Glomerular visceral epithelial cell (primary cell): ENCODE results near the gene ZNF236.
A peak's percentile ranks its signal among the peaks of the same experiment; 100 is the strongest.
"Not testable (repeated sequence)": the region's sequence is repeated elsewhere in the genome, so short reads cannot be mapped to it uniquely, and the experiment has no call there.

Experiments
- DNase-seq: peaks from one replicate; pipeline ENCODE4 v3.0.0-alpha.2; 2016; ENCODE audit errors: extremely low spot score

The ZNF236 gene

DNA sequence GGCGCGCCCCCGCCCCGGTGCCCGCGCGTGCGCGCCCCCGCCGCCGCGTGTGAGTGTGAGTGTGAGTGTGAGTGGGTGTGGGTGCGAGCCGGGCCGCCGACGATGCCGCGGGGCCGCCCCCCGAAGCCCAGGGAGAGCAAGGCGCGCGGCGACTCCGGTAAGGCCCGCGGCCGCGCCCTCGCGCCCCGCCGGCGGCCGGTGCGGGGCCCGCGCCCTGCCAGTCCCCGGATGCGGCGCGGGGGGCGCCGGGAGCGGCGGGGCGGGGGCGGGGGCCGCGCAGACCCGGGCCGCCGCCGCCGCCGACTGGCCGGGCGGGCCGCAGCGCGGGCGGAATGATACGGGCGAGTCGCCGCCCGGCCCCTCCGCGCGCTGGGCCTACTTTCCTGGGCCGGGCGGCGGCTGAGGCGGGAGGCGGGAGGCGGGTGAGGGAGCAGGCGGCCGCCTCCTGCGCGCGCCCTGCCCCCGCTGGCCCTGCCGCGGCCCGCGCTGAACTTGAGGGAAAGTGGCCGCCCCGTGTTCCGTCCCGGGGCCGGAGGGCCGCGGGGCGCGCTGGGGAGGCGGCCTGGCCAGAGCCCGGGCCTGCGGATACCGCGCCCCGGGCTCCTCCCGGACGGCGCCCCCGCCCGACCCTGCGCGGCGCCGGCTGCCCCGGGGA lies at the start of gene ZNF236:
ZNF236 (plus strand) TSS at position 52 of the 655 bp plus-strand sequence; CDS start at position 103, 51 bp downstream.
- peak; percentile 82 for DNase-seq

DNA sequence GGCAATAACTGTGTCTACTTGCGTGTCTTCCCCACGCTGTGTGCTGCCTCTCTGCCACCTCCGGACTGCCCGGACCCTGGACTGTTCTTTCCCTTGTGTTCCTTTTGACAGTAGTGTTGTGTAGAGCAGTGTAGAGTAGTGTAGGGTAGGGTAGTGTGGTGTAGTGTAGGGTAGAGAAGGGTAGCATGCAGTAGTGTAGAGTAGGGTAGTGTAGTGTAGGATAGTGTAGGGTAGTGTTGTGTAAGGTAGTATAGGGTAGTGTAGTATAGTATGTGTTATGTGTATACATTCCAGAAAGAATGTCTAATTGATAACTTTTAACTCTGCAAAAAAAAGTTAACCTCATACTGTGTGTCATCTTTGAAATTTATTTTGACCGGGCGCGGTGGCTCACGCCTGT lies 49.7 kb upstream of the ZNF236 start:
- no peak for DNase-seq

DNA sequence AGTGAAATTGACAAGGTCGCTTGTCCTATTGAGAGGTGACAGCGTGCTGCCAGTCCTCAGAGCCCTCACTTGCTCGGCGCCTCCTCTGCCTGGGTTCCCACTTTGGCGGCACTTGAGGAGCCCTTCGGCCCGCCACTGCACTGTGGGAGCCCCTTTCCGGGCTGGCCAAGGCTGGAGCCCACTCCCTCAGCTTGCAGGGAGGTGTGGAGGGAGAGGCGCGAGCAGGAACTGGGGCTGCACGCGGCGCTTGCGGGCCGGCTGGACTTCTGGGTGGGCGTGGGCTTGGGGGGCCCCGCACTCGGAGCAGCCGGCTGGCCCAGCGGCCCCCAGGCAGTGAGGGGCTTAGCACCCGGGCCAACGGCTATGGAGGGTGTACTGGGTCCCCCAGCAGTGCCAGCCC lies 45.3 kb upstream of the ZNF236 start:
- DNase-seq: not testable (repeated sequence)

DNA sequence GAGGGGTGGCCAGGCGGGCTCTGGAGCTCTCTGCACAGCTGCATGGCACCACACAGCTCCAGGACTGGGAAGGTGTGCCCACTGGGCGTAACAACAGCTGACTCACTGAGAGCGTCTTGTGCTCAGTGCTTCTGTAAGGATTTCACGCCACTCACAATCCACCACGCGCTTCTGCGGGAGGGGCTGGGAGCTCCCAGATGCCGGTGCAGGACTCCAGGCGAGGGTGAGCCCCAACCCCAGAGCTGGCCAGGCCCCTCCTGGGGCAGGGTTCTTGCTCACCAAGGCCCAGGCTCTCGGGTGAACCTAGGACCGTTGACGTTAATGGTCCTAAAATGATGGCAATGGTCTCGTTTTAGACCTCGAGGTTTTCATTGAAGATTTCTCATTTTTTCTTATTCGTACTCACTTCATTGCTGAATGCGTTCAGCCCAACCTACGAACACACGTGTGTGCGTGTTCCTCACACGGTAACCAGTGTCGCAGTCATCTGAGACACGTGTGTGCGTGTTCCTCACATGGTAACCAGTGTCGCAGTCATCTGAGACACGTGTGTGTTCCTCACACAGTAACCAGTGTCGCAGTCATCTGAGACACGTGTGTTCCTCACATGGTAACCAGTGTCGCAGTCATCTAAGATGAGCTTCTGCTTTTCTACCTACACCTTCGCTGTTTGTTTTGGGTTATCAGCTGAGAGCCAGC lies 38.4 kb upstream of the ZNF236 start:
- DNase-seq: no peak

DNA sequence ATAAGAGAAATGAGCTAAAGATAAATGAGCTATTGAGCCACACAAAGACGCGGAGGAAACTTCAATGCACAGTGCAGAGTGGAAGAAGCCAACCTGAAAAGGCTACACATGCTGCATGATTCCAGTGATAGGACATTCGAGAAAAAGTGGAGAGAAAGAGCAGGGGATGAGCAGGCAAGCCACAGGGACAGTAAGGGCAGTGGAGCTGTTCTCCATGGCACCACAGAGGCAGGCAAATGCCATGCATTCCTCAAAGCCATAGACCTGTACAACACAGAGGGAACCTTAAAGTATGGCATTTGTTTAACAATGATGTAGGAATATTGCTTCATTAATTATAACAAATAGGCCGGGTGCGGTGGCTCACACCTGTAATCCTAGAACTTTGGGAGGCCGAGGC lies 36.5 kb upstream of the ZNF236 start:
- no peak for DNase-seq

DNA sequence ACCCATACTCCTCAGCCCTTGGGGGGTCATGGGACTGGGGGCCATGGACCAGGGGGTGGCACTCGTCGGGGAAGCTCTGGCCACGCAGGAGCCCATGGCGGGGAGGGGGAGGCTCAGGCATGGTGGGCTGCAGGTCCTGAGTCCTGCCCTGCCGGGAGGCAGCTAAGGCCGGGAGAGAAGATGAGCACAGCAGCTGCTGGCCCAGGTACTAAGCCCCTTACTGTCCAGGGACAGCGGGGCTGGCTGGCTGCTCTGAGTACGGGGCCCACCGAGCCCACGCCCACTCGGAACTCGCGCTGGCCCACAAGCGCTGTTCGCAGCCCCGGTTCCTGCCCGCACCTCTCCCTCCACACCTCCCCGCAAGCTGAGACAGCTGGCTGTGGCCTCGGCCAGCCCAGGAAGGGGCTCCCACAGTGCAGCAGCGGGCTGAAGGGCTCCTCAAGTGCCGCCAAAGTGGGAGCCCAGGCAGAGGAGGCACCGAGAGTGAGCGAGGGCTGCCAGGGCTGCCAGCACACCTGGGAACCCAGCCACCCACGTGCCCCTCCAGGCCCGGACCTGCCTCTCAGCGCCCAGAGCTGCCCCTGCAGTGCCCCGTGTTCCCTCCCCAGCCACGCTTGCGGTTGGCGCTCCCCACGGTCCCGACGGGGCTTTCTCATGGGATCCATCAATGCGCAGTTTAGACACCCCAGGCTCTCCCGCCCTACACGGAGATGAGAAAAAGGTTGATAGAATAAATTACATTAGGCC lies 33.6 kb upstream of the ZNF236 start:
- DNase-seq: no peak

DNA sequence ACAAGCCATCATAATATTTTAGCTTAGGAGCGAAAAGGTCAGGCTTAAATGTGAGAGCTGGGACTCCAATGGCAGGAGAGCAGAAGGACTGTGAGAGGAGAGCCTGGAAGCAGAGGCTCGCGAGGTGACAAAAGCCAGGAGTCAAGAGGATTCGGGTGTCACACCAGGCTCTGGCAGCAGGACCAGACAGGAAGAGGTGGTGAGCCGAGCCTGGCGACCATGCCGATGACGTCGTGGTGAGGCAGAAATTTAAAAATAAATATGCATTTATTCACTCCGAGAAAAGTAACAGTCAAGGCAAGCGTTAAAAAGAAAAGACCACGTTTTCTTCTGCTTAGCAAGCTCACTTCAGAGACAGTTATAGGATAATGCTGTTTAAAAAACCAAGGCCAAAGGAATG lies 31.3 kb upstream of the ZNF236 start:
- no peak for DNase-seq

DNA sequence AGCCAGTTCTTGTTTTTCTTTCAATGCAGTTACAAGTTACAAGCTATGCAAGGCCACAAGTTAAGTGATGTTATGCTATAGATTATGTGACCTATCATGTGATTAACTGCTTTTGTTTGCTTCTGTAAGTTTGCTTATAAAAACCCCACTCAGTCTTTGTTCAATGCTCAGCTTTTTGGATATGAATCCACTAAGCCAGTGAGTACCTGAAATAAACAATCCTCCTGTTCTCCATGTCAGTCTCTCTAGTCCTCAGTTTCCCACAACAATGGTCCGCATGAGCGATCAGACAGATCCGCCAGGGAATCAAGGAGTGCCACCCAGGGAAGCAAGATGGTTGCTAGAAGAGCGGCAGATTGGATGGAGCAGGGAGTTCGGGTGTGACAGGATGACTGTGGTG lies 30.7 kb upstream of the ZNF236 start:
- no peak for DNase-seq

DNA sequence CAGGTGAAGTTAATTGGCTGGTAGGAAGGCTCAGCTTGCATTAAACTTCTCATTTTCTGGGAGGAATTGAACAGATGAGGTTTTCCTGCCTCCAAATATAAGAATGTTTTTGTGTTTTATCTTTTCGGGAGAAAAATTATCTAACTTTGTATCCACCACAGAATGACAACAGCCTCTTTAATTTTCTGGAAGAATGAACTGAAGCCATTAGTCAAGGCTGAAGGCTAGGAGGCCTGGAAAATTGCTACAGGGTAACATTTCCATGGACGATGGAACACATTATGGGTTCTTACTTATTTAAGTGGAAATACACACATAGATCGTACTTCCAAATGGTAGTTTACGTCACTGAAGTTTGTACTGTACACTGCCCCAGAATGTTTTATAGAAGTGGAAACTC lies 28.0 kb upstream of the ZNF236 start:
- no peak for DNase-seq

DNA sequence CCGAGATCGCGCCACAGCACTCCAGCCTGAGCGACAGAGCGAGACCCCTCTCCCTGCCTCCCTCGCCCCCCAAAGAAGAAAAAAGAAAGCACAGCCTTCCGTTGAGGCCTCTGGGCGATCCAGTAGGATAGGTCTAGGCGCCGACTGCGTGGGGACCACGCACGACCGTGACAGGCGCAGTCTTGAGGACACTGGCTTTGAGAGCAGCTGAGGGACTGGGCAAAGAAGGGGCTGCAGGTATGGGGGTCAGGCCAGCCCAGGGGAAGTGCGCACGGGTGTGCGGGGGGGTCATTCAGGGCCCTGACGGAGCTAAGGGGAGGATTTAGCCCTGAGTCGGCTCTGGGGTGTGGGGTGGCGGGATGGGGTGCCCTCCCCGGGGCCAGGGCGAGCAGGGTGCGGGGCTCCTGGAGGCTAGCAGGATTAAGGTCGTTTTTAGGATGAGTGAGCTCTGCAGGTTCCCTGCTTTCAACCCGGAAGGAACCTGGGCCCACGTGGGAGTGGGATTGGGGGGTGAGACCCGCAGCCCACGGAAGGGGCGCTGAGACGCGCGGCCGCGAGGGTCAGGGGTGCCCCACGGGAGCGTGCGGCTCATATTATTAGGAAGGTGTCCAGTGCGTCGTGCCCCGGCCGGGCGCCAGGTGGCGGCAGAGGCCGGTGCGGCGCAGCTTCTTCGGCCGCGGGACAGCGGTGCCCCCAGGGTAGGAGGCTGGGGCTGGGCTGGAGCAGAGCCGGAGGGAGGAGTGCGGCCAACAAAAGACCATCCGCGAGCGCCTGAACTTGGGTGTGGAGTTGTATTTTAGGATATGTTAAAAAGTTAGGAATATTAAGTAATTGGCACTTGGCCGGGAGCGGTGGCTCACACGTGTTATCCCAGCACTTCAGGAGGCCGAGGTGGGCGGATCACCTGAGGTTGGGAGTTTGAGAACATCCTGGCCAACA lies 20.5 kb upstream of the ZNF236 start:
- DNase-seq: peak; percentile 71

DNA sequence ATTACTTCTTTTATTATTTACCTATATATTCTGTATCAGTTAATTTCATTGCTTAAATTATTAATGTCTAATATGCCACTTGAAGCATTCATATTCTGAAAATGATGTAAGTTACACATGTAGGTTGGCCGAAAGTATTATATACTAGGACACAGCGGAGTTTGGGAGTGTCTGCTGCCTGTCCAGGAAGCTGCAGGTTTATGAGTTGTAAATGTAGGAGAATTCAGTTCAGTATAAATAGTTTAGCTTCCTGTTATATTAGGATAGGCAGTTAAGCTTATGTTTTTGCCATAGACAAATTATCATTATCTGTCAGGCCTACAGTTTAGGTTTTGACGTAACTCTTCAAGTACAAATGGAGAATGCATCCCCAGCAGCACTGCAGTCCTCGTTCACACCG lies 18.9 kb upstream of the ZNF236 start:
- no peak for DNase-seq

DNA sequence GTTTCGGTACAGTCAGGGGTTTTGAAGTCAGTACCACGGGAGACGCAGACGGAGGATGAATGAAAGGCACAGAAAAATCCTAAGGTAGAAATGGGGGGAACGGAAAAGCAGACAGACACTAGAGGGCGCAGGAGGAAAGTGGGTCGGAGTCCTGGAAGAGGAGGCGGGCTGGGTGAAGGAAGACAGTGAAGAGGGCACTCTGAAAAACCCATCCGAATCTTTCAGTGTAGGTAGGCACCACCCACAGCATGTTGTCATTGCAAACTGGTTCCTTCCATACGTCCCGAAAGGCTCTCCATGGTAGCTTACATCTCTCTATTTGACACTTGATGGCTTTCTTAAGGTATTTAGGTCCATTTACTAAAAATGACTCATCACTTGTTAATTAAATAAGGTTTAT lies 18.5 kb upstream of the ZNF236 start:
- DNase-seq: peak; percentile 72

DNA sequence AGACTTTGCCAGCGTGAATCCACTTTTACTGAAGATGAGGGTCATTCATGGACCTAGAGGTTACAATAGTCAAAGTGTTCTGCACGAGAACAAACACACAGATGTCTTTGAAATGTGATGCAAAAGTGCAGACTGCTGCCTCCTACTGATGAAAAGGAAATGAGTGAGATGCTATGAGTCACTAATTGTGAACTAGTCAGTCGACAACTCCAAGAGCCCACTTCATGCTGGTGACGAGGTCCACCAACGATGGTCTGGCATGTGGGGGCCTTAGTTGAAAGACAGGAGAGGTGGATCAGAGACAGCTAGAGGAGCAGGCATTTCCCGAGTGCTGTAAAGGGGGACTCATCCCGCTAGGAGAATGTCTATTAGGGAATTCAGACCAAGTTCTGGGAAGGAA lies 17.1 kb upstream of the ZNF236 start:
- no peak for DNase-seq

DNA sequence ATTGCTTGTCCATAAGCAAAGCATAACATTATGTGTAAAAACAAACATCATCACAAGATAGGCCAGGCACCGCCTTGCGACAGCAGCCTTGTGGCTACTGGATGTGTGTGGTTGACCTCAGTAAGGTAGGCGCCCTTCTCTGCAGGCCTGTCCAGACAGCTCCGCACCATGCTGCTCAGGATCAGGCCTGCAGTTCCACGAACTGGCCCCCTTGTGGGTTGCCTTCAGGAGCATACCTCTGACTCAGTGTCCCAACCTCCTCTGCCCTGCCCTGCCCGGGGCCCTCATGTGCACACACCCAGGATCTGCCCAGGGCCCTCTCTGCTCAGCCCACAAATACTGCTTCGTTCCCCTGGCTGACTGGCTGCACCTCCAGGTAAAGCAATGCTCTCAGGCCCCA lies 16.1 kb upstream of the ZNF236 start:
- DNase-seq: no peak

DNA sequence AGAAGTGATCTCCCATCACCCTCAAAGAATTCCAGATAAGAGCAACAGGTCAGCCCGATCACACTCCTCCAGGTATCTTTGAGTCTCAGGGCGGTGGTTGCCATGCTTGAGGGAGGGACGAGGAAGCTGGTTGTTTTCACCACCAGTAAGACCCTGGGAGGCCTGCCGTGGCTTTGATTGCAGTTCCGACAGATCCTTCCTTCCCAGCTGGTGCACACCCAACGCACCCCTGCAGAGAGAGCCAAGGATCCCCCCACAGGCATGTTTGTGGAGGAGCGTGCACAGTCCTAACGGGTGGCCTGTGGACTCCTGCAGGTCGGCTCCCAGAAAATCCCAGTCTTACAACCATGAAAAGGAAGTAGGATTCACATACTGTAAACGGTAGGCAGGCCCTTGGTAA lies 13.8 kb upstream of the ZNF236 start:
- no peak for DNase-seq

DNA sequence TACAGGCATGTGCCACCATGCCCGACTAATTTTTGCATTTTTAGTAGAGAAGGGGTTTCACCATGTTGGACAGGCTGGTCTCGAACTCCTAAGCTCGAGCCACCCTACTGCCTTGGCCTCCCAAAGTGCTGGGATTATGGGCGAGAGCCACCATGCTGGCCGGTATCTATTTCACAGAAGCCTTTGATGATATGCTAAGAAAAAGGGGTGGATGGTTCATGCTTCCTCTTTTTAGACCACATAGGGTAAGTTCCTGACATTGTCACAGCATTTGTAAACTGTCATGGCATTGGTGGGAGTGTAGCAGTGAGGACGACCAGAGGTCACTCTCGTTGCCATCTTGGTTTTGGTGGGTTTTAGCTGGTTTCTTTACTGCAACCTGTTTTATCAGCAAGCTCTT lies 10.8 kb upstream of the ZNF236 start:
- not testable (repeated sequence) for DNase-seq

DNA sequence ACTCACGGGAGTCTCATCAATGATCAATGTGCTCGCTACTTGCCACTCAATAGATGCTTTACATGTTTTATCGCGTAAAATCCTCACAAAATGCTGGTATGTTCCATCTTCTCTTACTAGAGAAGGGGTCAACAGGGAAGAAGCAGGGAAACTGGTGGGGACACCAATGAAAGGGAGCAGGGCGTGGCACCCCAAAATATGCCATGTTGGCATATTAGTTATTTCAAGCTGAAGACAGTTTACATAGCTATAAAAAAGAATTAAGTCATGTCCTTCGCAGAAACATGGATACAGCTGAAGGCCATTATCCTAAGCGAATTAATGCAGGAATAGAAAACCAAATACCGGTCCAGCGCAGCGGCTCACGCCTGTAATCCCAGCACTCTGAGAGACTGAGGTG lies 8.1 kb upstream of the ZNF236 start:
- DNase-seq: no peak

DNA sequence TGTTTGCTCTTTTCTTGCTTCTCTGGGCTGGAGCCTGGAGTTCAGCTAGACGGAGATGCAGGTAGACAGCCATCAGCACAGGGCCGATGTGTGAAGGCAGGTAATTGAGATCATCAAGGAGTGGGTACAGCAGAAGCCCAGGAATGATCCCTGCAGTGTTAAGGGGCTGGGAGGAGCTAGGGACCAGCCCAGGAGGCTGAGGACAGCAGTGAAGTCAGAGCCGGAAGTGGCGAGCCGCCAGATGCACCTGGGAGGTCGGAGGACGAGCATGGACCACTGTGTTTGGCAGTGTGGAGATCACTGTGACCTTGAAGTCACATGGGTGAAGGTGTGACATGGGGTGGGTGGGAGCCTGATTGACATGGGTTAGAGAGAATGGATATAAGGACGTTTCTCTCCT lies 6.2 kb upstream of the ZNF236 start:
- DNase-seq: no peak

DNA sequence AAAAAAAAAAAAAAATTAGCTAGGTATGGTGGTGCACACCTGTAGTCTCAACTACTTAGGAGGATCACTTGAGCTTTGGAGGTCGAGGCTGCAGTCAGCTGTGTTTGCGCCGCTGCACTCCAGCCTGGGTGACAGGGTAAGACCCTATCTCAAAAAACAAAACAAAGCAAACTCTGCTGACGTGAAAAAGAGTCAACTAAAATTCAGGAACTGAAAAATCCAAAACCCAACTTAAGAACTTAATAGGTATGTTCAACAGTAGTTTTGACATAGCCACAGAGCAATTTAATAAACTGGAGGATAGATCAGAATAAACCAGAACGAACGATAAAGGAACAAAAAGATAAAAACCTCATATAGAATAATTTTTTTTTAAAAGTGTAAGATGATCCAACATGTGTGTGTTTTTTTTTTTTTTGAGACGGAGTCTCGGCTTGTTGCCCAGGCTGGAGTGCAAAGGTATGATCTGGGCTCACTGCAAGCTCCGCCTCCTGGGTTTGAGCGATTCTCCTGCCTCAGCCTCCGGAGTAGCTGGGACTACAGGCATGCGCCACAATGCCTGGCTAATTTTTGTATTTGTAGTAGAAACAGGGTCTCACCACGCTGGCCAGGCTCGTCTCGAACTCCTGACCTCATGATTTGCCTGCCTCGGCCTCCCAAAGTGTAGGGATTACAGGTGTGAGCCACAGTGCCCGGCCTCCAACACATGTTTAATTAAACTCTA lies 4.3 kb upstream of the ZNF236 start:
- no peak for DNase-seq

DNA sequence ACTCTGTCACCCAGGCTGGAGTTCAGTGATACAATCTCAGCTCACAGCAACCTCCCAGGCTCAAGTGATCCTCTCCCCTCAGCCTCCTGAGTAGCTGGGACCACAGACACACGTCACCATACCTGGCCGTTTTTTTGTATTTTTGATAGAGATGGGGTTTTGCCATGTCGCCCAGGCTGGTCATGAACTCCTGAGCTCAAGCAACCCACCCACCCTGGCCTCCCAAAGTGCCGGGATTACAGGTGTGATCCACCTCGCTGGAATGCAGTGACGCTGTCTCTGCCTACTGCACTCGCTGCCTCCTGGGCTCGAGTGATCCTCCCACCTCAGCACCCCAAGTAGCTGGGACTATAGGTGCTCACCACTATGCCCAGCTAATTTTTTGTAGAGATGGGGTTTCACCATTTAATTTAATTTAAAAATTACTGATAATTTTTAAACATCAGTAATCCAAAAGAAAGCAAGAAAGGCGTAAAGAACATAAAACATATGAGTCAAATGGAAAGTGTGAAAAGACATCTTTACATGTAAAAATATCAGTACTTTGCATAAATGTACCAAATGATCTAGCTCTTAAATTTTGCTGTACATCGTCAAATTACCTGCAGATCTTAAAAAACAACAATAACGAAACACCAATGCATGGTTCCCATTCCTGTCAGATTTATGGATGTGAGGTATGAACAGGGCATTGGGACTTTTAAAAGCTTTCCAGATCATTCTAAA lies 2.8 kb upstream of the ZNF236 start:
- DNase-seq: no peak
